Middle frontal gyrus (tissue), 1 donor: ENCODE results near the gene FANCG.
A peak's percentile ranks its signal among the peaks of the same experiment; 100 is the strongest.

Experiments
- DNase-seq: peaks from one replicate; pipeline ENCODE4 v3.0.0-alpha.2; 2015; ENCODE audit warnings: low spot score; ENCODE audit errors: extremely low spot score

The FANCG gene

DNA sequence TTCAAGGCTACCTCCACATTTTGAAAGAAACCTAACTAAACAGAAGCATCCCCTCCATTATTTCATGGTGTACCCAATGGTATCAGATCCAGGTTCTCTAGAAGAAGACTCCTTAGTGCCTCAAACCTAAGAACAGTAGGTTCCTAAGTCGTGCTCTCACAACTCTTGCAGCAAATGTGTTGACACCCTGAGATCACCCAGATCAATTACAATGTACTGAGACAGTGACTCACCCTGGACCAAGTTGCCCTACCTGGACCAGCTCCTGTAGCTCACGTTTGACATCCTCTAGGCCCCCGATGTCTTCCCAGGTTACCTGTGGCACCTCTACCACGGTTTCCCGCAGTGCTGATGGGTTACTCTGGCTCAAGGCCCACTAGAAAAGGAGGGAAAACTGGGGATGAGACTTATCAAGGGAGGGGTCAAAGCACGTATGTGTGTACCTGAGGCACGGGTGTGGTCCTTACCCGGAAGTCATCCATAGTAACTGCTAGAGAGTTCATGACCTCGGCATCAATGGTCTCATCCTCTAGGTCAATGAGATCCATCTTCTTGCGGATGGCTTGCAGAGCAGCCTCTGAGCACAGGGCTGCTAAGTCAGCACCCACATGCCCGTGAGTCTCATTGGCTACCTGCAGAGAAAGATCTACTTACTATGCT lies 19.1 kb downstream of the FANCG start:
- DNase-seq: no peak

DNA sequence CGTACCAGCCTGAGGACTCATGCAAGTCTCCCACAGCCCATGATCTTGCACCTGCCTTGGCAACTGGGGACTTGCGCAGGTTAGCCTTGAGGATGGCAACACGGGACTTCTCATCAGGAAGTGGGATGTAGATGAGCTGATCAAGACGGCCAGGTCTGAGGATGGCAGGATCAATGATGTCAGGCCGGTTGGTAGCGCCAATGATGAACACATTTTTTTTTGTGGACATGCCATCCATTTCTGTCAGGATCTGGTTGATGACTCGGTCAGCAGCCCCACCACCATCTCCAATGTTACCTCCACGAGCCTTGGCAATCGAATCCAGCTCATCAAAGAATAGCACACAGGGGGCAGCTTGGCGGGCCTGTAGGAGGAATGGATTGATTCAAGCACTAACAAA lies 20.3 kb downstream of the FANCG start:
- DNase-seq: no peak

DNA sequence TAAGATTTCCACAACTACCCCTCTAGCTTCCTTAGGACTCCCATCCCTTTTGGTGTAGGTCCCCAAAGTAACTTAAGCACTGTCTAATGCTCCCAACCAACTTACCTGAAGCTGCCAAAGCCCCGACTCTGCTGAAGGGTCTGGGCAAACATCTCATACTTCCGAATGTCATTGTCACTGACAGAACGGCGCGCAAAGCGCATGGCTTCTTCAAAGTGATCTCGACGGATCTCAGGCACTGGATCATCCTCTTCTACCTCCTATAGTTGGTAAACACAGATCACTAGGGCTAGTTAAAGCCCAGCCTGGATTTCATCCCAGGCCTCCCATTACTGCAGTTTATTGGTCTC lies 22.5 kb downstream of the FANCG start:
- DNase-seq: no peak

DNA sequence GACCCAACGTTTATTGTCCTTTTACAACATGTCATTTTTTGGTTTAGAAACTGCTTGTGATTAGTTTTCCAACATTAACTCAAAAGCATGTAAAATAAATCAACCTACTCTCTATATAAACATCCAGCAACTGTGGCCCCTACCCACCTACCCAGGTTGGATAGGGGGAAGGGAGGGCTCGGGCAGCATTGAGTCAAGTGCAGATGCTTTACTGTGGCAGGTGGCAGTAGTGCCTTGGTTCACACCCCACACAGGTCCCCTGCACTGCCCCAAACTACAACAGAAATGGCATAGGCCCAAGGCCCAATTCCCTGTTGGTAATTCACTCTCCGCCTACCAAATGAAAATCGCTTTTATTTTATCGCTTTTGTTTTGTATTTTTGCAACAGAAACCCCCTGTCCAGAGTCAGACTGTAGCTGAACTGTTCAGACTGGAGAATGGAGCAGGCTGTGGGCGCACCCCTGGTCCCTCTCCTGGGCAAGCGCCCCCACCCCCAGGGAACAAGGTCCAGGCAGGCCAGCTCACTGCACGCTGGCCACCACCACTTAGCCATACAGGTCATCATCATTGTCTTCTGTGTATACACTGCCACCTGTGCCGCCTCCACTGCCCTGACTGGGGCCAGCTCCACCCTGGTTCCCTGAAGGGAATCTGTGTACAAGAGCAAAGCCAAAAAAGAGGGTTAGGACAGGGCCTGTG lies 23.0 kb downstream of the FANCG start:
- no peak for DNase-seq

DNA sequence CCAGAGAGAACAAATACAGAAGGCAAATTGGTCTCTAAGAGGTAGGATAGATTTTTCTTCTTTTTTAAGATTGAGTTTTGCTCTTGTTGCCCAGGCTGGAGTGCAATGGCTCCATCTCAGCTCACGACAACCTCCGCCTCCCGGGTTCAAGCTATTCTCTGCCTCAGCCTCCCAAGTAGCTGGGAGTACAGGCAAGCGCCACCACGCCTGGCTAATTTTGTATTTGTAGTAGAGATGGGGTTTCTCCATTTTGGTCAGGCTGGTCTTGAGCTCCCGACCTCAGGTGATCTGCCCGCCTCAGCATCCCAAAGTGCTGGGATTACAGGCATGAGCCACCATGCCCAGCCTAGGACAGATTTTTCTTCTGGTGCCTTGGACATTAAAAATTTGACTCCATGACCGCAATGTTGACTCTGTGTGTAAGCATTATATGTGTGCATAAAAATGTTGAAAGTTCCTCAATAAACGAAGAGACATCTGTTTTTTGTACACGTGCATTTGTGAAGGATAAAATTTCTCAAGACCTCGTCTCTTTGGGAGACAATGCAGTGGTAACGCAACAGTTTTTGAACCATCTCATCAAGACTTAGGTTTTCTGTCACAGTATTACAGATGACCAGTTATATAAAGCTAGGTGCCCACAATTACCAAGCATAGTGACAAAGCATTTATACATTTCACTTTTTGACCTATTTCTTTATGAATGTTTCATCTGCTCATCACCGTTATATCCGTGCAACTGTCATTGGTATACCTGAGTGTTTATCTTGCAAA lies 24.7 kb downstream of the FANCG start:
- no peak for DNase-seq

DNA sequence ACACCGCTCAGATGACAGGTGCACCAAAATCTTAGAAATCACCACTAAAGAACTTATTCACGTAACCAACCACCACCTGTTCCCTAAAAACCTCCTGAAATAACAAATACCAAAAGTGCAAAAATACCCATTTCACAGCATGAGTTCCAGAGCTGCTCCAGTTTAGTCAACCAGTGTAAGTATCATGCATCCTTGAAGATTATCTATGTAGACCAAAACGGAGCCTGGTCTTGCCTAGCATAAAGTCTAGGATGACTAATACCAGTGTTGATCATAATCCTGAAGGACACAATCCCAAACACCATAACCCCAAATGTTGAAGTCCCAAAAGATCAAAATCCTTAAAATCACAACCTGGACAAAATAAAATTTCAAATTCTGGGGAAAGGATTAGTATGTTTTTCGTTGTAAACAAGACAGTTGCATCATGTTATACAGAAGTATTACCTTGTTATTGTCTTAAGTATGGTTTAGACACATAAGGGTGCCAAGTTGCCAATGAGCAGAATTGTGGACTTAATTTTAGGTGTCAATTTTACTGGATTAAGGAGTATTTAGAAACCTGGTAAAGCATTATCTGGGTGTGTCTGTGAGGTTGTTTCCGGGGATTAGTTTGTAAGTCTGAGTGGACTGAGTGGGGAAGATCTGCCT lies 25.4 kb downstream of the FANCG start:
- DNase-seq: no peak

DNA sequence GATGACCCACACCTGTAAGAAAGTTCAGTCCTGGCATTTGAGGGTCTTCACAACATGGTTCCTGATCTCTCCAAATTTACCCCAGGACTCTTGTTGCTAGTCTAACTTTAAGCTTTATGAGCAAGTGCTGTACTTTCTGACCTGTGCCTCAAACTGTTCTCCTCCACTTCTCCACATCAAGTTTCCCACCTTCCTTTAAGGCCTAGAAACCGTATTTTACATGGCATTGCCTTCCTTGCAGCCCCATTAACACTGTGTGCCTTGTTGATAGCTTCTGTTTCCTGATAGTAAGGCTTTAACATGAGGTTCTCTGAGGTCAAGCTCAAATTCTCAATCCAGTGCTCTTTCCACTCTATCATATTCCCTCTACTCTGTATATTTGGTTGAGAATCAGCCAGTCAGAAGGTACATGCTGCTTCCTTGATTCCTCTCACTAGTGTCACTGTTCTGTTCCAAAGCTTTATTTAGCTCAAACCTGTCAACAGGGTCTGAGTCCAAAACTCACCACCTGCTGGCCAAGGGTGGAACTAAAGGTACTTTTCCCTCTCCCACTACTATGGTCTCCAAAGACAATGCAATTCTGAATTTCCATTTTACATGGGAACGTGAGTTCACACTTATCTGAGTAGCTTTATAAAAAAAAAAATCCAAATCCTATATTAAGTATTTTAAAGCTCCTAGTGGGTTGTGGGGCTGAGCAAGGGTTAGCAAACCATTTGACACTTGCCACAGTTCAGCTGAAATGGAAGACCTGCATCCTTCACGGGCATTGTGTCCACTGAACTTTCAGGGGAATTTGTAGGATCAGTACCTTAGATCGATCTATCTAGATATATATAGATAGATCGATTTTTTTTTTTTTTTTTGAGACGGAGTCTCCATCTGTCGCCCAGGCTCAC lies 28.4 kb downstream of the FANCG start:
- DNase-seq: peak; percentile 6

DNA sequence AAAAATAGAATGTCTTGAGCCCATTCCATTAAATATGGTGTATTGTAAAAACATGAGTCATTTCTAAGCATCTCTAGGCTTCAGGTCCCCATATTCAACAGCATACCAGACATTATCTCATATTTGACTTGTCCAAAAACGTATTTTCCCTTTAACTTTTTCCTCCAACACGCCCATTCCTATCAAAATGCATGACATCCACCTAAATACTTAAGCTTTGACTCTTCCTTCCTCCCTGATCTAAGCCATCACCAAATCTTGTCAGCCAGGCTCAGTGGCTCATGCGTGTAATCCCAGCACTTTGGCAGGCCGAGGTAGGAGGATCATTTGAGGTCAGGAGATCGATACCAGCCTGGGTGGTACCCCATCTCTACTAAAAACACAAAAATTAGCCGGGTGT lies 31.2 kb downstream of the FANCG start:
- no peak for DNase-seq

DNA sequence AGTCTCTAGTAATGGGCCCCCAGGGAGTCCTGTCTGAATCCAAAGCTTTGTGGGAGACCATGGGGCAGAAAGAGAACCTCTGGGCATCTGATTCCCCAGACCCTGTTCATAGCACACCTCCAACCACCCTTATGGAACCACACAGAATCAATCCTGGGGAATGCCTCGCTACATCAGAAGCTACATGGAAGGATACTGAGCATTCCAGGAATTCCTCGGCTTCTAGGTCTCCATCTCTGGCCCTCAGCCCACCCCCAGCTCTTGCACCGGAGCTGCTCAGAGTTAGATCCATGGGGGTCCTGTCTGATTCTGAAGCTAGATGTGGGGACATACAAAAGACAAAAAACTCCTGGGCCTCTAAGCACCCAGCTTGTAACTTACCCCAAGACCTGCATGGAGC lies 35.7 kb downstream of the FANCG start:
- no peak for DNase-seq

DNA sequence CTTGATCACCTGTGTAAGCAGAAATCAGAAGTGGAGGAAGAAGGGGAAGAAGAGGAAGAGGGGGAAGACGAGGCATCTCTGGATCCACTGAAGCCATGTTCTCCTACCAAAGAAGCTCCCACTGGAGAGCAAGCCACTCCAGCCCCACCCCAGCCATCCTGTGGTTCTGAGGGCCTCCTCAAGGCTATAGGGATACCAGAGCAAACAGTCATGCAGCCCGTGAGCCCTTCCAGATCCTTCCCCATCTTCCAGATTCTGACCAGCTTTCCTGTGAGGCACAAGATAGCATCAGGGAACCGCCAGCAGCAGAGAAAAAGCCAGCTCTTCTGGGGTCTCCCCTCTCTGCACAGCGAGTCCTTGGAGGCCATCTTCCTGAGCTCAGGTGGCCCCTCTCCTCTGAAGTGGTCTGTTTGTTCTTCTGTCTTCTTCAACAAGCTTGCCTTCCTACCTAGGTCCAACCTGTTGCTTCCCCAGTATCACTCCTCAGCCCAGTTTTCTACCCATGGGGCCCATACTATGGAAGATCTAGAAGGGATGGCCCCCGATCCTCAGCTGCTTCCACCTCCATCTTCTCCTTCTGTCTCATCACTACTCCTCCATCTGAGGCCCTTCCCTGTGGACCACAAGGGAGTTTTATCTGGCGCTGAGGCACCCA lies 36.7 kb downstream of the FANCG start:
- no peak for DNase-seq

DNA sequence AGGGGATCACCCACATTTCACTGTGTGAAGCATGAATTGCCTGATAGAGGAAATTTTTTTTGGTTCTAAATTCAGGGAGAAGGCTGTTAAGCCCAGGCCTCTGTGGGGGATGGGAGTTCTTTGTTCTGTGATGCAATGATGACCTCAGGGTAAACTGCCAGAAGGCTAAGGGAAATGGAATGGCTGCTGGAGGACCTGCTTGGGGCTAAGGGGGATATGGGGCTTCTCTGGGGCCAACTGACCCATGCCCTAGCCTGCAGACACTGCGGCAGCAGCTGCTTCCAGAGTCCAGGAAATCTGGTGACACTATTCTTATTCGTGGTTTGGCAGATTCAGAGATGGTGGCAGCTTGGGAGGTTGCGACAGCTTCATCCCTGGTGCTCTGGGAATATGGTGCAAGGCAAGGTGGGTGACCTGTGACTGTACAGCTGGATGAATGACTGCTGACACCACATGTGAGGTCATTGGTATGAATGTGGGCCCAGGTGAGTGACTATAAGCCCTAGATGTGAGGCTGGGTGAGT lies 37.6 kb downstream of the FANCG start:
- DNase-seq: no peak

DNA sequence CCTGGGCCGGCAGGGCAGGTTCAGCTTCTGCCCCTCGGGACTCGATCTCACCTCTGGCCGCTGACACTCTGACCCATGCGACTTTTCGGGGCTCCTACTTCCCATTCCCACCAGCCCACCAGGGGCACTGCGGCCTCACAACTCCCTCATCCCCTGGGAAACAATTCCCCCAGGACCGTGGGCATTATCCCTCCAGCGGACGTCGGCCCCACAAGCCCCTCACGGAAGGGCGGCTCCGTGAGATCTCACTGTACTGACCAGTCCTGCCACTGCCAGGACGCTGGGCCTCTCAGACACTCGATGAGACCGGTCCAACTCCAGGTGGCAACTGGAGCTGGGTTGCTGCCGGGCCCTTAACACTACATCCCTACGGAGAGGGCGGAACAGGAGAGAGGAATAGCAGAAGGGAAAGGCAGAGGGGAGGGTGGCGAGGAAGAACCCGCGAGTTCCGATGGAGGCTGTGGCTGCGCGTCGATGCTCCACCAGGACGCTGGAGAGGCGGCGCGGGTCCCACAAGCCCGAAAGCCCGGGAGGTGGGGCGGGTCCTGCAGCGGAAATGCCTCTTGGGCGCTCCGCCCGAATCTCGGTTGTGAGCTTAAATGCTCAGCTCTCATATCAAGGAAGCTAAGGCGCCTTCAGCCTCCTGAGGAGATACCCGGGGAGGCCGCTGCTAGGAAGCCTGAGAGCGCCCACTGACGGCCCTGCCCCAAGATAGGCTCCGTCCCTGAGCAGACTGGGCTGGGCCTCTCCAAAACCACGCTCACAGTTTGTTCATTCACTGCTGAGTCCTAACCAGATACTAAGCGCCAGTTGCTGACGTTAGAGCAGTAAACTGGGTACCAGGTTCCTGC lies 43.7 kb downstream of the FANCG start:
- no peak for DNase-seq

DNA sequence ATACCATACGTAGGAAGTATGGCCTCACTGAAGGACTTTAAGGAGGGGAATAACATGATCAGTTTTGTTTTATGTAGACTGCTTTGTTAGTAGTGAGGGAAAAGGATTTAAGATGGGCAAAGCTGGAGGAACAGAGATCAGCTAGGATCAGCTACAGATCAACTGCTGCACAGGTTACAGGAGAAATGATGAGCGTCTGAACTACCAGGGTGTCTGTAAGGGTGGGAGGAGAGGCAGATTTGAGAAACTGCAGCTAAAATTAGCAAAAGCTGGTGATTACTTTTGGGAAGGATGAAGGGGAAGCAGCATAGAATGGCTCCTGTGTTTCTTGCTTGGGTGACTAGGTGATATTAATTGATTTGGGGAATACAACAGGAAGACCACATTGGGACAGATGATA lies 46.6 kb downstream of the FANCG start:
- DNase-seq: no peak

DNA sequence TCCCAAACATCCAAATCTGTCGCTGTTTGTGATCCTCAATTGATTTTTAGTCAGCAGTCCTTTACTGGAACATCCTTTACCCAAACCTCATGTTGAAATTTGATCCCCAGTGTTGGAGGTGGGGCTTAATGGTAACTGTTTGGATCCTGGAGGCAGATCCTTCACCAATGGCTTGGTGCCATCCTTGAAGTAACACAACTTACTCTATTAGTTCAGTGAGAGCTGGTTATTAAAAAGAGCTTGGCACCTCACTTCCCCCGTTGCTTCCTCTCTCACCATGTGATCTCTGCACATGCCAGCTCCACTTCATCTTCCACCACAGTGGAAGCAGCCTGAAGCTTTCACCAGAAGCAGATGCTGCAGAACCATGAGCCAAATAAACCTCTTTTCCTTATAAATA lies 49.9 kb downstream of the FANCG start:
- no peak for DNase-seq

DNA sequence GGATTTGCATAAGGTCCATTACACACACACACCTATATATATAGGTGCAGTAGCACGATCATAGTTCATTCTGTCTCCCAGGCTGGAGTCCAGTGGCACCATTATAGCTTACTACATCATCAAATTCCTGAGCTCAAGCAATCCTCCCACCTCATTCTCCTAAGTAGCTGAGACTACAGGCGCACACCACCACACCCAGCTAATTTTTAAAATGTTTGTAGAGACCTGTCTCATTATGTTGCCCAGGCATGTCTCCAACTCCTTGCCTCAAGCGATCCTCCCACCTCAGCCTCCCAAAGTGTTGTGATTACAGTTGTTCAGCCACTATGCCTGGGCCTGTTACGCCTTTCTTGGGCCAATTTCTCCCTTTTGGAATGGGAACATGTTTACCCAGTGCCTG lies 50.5 kb downstream of the FANCG start:
- no peak for DNase-seq

DNA sequence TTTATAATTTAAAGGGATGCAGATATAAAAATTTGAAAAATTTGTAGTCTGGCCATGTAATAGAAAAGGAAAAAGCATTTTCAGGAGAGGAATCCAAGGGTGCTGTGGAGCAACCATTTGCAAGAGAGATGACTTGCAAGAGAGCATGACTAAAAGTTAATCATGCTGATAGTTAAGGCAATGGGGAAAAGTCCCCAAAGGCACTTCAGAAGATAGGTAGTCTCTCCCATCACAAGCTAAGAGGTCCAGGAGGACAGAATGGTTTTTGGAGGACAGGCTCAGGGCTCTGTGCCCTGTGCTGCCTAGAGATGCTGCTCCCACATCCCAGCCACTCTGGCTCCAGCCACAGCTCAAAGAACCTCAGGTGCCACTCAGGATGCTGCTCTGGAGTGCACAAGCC lies 51.4 kb downstream of the FANCG start:
- no peak for DNase-seq

DNA sequence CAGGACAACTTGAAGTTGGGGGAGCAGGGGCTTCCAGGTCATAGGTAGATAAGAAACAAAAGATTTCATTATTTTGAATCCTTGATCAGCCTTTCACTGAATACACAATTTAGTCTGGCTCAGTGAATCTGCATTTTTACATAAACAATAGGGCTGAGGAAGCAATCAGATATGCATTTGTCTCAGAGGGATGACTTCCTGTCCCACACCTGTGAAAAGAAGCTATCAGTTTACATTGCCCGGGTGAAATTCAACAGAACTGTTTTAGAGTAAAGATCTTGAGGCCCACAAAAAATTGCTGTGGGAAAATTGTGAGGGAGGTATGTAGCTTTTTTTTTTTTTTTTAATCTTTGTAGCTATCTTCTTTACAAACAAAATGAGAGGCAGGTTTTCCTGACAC lies 51.9 kb downstream of the FANCG start:
- no peak for DNase-seq

DNA sequence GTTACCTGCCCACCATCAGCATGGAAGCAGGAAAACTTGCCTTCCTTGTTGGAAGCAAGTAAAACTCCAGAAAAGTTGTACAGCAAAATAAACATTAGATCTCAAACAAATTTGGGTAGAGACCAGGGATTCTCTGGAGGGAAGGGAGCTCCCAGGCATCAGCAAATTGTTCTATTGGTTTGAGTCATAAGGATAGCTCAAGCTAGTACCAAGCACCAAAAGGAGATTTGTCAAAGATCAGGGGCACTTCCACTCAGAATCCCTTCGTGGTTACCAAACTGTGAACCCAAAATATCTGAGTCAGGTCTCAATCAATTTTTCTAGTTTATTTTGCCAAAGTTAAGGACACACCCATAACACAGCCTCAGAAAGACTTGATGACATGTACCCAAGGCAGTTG lies 52.4 kb downstream of the FANCG start:
- DNase-seq: no peak

DNA sequence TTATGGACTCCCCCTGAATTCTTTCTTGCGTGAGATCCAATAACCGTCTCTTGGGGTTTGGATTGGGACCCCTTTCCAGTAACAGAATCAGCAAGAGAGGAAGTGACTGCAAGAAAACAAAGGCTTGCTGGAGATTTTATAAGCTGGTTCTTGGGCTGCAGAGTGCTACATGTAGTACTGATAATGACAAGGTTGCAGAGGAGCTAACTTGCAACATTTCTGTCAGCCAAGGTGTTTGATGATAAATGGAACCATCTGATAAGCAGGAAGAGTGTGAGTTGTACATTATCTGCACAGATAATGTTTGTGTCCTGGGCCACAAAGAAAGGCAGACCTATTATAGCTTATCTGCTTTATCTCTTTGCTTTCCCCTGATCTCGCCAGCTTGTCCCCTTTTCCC lies 53.1 kb downstream of the FANCG start:
- no peak for DNase-seq
